HG02981 (cell line): ENCODE measurements around the gene SPOP.

ENCODE experiments used
- ATAC-seq: cut with Tn5 transposase; IDR thresholded peaks from one replicate; pipeline ENCODE4 v1.9.1; 2021; ENCODE audit warnings: mild to moderate bottlenecking, moderate library complexity; ENCODE audit not compliant: unreplicated experiment

The SPOP gene

DNA sequence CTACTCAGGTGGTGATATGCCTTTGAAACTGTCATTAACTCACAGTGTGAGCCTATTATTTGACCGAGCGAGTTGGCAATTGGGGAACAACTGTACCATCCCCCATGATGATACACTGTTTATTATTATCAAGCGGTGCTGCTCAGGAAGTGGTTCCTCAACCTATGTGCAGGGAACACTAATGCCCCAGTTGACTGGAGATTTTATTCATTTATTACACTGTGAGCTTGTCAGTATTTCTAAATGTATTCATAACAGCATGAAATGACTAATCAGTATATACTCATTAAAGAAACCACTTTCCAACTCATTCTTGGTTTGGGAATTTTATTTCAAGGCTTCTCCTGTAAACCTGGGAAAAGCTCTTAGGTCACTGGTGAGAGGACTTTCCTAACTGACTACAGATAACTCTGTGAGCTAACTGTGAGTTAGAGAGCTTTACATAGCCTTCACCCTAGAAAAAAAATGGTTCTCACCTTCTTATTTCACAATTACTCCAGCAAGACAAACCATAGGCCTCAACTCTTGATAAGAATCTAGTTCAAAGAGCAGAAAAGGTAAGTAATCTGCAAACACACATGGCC is 59.8 kb downstream of the SPOP start:
- no peak for ATAC-seq

DNA sequence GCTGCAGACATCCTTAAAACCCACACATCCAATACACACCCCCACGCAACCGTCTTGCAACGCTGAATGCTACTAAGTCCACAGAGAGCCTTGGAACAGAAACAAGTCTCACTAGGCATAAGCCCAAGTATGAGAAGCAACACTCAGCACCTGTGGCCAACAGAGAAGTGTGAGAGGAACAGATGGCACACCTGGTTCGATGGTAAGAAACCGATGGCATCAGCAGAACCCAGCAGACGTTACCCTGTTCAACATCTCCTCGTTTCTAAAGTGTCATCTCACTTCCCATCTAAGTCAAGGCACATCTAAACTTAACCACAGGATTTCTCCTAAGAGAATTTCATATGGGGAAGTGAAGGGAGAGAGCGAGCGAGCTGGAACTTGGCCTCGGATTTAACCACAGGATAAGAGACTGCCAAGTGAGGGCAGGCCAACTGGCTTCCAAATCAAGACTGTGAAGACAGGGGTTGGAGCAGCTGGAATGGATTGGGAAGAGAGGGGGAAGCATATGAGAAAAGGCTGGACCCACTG is 61.2 kb downstream of the SPOP start:
- ATAC-seq = no peak

DNA sequence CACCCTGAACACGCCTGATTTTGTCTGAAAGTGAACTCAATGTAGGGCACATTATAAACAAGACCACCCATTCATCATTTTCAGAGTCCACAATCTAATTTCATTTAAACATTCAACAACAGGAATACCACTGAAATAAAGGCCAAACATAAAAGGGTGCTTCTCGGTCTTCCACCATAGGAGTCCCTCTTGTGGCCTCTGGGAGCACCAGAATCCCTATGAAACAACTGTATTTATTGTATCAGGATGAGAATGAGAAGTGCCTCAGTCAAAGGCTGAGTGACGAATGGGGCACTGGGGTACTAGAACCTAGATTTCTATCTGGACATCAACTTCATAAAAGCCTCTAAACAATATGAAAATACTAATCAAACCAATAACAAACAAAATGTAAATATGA is 61.8 kb downstream of the SPOP start:
- ATAC-seq = no peak

DNA sequence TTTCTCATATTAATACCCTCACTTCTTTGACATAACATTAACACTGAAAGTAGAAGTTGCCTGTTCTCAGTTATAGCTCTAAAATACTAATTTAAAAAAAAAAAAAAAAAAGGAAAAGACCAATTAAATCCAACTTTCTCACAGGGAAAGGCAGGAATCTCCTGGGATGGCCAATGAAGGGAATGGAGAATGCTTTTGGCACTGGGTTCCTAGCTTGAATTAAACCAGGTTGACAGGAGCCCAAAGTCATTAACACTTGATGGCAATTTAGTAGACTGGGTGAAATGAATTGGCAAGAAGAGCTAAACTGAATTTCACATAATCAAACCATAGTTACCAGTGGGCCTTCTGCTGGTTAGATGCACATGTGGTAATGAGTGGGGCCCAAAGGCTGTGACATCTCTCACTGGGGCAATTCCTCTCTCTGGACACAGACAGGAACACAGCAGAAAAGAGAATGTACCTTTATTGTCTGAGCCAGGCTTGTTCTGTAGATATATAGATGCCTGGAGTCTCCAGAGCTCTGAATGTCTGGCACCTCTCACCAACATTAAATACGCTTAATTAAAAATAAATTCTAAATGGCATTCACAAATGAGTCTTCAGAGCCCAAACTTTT is 64.6 kb downstream of the SPOP start:
- ATAC-seq = no peak

DNA sequence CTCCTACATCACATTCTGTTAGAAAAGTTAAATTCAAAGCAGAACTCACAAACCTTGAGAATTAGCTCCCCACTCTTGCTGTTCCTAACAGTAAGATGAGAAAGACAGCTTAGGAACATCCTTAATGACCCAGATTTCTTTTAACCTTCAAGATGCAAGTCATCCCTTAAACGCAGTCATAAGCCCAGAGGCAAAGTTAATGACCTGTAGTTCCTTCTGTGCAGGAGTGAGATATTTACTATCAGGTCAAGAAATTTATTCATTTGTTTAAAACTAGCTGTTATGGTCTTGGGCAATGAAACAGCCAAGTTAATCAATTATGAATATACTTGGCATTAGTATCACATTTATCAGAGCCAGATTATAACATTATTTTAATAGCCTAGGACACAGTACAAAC is 65.2 kb downstream of the SPOP start:
- no peak for ATAC-seq

DNA sequence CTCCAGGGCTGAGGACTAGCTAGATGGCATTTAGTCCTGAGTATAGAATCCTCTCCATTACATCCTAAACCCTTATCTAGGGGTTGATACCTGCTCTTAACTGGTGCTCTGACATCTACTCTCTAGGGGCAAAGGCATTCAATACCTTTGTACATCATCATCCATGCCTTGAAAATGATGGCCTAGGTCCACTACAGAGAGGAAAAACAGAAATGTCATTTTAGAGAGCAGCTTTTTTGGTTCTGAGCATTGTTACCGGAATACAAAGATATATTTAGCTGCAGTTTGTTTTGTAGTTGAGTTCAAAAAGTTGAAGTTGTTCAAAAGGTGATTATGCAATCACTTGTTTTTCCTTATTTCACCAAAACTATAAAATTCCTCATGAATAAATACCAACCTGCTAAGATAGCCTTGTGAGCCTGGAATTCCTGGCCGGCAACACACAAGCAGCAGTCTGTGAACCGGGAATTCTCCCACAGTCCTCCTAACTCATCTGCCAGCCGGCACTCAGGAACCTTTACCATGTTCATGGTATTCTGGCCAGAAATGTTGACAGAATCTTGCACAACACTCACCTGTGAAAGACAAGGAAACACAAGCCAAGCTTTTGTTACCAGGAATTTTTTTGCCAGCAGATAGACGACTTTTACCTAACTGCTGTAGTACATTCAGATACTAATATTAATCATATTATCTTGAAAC is 66.9 kb downstream of the SPOP start:
- no peak for ATAC-seq

DNA sequence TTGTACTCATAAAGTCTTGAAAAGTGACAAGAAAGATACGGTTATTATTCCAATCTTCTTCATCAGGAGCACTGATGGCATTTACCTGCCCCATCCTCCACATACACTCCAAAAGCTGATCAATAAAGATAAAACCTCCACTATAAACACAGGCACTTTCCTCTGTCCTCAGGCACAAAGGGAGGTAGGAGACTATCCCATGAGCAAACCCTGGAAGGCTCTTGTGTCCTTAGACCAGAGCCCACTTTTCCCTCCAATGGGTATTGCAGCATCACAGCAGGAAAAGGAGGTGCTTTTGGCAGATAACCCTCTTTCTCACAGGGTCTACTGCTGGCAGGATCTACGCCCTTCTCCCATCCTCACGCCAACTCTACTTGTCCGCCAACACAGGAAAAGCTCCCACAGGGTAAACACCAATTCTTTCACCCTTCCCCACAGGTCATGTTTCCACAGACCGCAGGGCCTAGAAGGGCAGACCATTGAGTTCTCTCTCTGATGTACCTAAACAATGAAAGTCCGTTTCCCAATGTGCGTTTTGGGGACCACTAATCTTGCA is 73.5 kb downstream of the SPOP start:
- ATAC-seq = no peak

DNA sequence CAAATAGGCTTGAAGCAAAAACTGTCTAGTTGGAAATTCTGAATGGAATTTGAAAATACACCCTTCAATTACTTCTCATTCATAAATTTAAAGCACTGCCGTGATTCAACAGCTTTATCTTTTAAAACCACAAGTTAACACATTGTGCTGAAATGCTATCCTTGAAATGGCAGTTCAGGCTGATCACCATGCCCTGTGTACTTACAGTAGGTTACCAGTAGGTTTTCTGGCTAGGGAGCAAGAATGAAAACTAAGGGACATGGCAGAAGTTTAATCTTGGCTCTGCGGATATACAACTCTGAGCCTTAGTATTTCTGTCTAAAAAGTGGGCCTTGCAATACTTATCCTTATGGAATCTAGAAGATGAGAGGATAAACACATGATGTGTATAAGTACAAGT is 74.2 kb downstream of the SPOP start:
- no peak for ATAC-seq

DNA sequence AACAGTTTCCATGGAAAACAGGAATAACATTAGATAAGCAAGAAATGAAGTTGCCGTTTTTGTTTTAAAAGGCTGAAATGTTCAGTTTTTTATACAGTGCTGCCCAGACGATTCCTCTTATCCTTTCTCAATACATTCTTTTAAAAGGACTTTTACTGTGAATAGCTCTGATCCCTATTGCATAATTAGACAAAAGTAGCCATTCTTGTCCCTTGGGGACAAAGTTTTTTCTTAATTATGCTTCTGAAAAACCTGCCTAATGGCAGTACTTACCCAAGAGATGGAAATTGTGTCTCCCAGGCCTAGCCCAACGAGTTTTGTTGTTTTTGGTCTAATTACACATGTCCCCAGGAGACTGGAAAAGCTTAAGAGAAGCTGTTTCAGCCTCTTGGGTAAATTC is 74.7 kb downstream of the SPOP start:
- no peak for ATAC-seq

DNA sequence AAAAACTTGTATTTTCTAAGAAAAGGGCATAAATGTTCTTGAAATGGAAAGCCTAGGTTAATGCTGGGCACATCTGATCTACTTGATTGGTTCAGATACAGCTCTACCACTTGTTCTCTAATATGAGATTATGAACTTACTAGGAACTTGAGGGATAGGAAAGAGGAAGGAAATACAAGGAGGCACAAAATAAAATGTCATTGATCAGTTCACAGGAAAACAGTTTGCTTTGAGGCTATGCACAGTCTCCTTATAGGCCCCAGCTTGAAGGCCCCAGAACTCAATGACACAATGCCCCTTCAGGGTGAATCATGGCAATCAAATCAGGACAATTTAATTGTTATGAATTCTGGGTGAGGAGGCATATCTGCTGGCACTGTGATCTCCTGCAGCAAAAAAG is 75.1 kb downstream of the SPOP start:
- no peak for ATAC-seq

DNA sequence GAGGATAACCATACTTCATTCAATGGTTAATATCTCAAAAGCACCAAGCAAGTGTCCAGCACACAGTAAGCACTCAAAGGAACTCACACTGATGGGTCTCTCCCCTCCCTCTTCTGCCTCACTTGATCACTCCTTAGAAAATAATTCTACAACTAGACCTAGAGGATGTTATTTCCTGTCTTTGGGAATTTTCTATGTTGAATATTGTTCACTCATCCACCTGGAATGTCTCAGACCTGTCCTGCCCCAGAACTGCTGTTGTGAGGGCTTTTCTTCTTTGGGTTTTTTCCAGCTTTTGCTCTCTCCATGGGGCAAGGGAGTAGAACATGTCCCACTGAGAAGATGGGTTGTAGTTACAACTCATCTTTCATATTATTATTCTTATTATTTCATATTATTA is 76.9 kb downstream of the SPOP start:
- no peak for ATAC-seq

DNA sequence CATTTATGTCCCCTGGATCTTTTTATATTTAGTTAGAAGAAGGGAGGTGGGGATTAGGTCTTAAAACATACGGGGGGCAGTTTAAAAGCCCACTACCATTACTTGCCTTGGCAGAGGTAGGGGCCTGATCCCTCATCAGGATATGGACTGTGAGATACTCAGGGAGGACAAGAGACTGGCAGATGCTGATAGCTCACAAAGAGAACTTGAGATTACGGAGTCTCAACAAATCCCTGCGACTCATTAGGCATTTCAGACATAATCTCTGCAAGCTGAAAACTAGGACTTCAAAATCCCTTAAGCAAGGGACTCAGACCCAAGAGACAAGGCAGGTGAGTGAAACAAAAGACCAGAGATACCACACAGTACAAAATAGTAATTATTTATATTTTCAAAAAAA is 79.0 kb downstream of the SPOP start:
- no peak for ATAC-seq

DNA sequence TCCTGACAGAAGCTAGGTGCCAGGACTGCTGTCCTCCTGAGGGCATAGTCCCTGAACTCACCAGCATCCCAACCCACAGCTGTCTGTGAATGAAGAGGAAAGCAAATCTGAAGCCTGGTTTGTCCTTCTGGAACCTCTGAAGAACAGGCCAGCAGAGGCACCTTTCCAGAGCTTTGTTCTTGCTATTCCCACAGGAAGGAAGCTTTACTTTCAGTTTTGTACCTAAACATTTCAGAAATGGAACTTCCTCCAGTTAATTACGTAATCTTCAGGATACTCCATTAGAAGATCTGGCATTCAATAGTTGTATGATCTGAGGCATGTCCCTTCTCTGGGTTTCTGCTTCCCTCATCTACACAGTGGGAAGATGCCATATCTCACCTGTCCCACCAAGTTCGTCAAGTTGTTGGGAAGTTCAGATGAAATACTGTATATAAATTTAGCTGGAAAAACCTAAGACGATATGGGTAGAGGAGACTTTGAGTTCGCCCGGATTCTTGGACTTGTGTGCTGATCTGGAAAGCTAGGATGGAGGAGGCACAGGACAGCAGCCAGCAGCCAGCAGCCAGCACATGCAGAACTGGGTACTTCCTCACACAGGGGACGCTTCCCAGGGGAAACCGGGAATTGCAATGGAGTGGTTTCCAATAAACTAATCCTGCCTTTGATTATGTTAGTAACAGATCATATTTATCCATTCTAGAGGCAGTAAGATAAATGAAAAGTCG is 79.8 kb downstream of the SPOP start:
- no peak for ATAC-seq

DNA sequence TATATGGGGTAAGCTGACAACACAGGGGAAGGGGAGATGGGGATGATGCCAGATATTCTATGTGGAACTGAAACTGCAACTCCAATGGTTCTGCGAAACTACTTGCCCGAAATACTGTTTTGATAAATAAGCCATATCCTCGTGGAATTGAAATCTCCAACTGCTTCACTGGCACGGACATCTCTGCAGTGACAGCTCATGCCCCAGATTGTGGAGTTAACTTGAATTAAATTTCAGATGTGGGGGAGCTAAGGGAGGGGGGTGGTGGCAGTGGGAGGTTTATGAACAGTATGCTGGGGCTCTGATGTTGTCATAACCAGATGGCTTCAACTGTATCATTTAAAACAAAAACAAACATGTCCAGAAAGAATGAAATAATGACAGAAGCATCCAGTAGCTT is 80.5 kb downstream of the SPOP start:
- no peak for ATAC-seq

DNA sequence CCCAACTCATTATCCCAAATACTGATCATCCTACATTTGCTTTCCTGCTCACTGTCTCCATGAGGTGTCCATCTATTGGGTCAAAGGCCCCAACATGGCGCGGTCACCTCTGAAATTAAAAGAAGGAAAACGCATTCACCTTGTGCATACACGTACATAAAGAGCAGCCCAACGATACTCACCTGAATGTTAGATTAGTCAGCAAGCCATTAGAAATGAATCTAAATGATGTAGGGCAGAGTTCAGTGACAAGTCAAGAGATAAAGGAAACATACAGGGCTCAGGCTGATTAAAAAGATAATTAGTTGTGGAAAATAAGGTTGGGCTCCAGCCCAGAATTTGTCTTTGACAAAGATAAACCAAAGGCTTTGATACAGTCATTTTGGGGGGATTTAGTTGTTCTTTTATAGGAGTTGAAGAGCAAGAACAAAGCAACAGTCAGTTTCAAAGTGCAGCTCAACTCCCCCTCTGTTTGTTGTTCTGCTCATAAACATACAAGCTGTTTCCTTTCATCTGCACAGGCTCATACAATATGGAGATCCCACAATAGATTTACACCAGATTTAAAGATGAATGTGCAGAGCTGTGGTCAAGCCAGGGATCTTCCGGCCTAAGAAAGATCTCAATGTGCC is 81.2 kb downstream of the SPOP start:
- ATAC-seq = no peak

DNA sequence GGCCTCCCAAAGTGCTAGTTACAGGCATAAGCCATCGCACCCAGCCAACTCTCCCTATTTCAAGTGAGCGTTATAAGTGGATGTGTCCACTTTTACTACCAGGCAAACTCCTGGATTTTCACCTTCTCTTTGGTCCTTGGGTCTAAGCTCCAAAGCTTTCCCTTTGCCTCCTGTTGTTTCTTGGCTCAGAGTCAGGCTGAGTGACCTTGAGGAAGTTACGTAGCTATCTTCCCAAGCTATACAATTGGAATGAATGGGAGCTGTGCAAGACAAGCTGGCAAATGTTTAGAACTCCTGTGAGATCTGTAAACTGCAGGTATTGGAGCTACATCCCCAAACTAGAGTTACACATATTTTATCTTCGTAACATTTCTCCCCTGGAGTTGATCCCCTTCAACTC is 81.9 kb downstream of the SPOP start:
- ATAC-seq = no peak

DNA sequence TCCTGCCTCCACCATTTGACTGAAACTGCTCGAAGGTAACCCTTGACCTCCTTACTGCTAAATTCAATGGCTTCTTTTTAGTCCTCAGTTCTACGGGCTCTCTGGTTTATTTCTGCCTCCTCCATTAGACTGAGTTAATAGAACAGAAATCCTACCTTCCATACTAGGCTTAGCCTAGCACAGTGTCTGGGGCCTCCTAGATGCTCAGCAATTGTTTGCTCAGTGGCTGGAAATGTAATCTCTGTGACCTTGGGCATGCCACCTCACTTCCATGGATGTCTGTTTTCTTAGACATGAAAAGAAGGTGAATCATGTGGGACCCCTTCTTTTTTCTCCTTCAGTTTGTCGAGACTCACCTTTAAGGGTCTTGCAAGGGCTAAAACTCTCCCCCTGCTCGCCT is 82.6 kb downstream of the SPOP start:
- ATAC-seq = no peak

DNA sequence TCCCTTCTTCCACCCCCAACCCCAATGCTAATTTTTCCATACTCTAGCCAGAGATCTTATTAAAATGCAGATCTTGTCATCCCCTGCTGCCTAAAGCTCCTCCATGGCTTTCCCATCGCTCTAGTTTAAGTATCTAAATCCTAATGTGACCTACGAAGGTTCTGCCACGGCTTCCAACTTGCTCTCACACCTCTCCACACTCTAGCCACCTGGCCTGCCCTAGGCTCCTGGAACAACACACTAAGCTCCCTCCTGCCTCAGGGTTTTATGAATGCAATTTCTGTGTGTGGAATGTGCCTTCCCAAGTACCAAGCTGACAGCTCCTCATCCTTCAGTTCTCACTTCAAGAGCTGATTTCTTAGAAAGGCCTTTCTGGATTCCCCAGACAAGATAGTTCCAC is 85.6 kb downstream of the SPOP start:
- ATAC-seq = no peak

DNA sequence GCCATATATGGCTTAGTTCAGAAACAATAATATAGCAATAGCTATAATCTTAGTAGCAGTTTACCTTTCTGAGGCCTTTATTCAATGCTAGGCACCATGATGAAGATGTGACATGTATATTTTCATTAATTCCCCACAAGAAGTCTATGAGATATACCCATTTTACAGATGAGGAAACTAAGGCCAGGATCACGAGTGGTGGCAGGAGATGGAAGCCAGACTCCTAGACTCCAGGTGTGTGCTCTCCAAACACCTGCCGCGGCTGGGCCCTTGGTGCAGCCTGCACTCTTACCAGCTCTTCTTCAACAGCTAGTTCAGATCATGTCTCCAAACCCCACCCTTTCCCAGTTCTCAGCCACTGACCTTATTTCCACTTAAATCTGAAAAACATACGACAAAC is 87.0 kb downstream of the SPOP start:
- ATAC-seq = no peak

DNA sequence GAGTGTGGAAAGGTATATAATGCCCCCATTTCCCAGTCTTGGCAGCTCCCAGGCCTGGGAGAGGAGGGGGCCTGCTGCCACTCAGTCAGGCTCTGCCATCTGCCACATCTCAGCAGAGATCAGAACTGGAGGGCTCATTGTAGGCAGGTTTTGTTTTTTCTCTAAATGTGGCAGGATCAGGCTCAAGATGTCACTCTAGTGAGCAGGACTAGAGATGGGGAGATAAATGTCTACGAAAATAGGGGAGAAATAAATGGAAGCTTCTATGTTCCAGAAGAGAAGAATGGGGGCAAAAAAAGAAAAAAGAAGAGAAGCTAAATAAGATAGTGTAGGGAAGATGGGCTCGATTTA is 88.3 kb downstream of the SPOP start:
- ATAC-seq = no peak
